Astrocyte (in vitro differentiated cells and primary cell): Measurements from ENCODE around the gene TFDP3. TPM values are rescaled to one million over a fixed set of nuclear protein-coding genes. Genes with fewer than 3 reads are reported as not detected.

Experiments used
- DNase-seq: peaks from one replicate; pipeline ENCODE4 v3.0.0-alpha.2; 2010; ENCODE audit warnings: low read depth
- FAIRE-seq: peaks from 2 replicates; lab custom pipeline; 2011; peaks lifted over from hg19 to GRCh38; lab: Jason Lieb, UNC
- H2AFZ ChIP-seq: 2 replicates; pipeline ENCODE4 v1.6.0; 2012; ENCODE audit warnings: low read depth, low read length, inconsistent platforms
- H3K27ac ChIP-seq: 2 replicates; pipeline ENCODE4 v1.5.1; 2011; ENCODE audit warnings: low read depth, low read length, inconsistent platforms
- H3K27me3 ChIP-seq: 2 replicates; pipeline ENCODE4 v1.6.0; 2011; ENCODE audit warnings: low read length, inconsistent platforms; ENCODE audit not compliant: insufficient read depth
- H3K36me3 ChIP-seq: 2 replicates; pipeline ENCODE4 v1.5.1; 2011; ENCODE audit warnings: low read length, inconsistent platforms; ENCODE audit not compliant: insufficient read depth
- H3K4me1 ChIP-seq: 2 replicates; pipeline ENCODE4 v1.5.1; 2011; ENCODE audit warnings: low read length, inconsistent platforms; ENCODE audit not compliant: insufficient read depth
- H3K4me2 ChIP-seq: 2 replicates; pipeline ENCODE4 v1.6.0; 2012; ENCODE audit warnings: low read length, inconsistent platforms
- H3K4me3 ChIP-seq: 2 replicates; pipeline ENCODE4 v1.5.1; 2011; ENCODE audit warnings: low read depth, mild to moderate bottlenecking, low read length, inconsistent platforms; ENCODE audit not compliant: insufficient read depth
- H3K79me2 ChIP-seq: 2 replicates; pipeline ENCODE4 v1.6.0; 2012; ENCODE audit warnings: mild to moderate bottlenecking, low read length, inconsistent platforms; ENCODE audit not compliant: insufficient read depth
- H3K9ac ChIP-seq: 2 replicates; pipeline ENCODE4 v1.6.0; 2012; ENCODE audit warnings: mild to moderate bottlenecking, low read length, inconsistent platforms
- H3K9me3 ChIP-seq: 2 replicates; pipeline ENCODE4 v1.5.1; 2012; ENCODE audit warnings: low read depth, mild to moderate bottlenecking, low read length, inconsistent platforms; ENCODE audit not compliant: insufficient read depth
- H4K20me1 ChIP-seq: 2 replicates; pipeline ENCODE4 v1.6.0; 2012; ENCODE audit warnings: low read length, inconsistent platforms; ENCODE audit not compliant: insufficient read depth
- H3K27ac Mint-ChIP-seq: one replicate; pipeline ENCODE4 v1.8.0; 2021; ENCODE audit warnings: mild to moderate bottlenecking, mixed read lengths; ENCODE audit not compliant: unreplicated experiment
- H3K27me3 Mint-ChIP-seq: one replicate; pipeline ENCODE4 v1.8.0; 2021; ENCODE audit warnings: low read depth, mixed read lengths; ENCODE audit not compliant: unreplicated experiment
- H3K36me3 Mint-ChIP-seq: one replicate; pipeline ENCODE4 v1.8.0; 2021; ENCODE audit warnings: low read depth, mixed read lengths; ENCODE audit not compliant: unreplicated experiment
- H3K4me1 Mint-ChIP-seq: one replicate; pipeline ENCODE4 v1.8.0; 2021; ENCODE audit warnings: low read depth, mixed read lengths; ENCODE audit not compliant: unreplicated experiment
- H3K4me3 Mint-ChIP-seq: one replicate; pipeline ENCODE4 v1.8.0; 2021; ENCODE audit warnings: mild to moderate bottlenecking, moderate library complexity, mixed read lengths; ENCODE audit not compliant: unreplicated experiment
- H3K9me3 Mint-ChIP-seq: one replicate; pipeline ENCODE4 v1.8.0; 2021; ENCODE audit warnings: mild to moderate bottlenecking, mixed read lengths; ENCODE audit not compliant: unreplicated experiment
- CTCF ChIP-seq: IDR thresholded peaks from 2 replicates; pipeline ENCODE4 v1.5.1; 2011; ENCODE audit warnings: low read depth, mild to moderate bottlenecking, inconsistent platforms, low read length, moderate library complexity; ENCODE audit not compliant: insufficient read depth
- EZH2 ChIP-seq: IDR thresholded peaks from 2 replicates; pipeline ENCODE4 v1.6.1; 2012; ENCODE audit warnings: mild to moderate bottlenecking, low read length, inconsistent platforms; ENCODE audit not compliant: insufficient read depth
- total RNA-seq: library from RNA; stranded (reverse); gene quantifications from 2 replicates; pipeline ENCODE4 v1.2.1, GENCODE V29; 2021

TFDP3 gene
- total RNA-seq, 1 donor from 2014 or later: not detected

- Mint-ChIP-seq H3K27ac (no peak overlapping the region), H3K36me3 (no peaks in the 10 kb centered on the region), H3K9me3 (peaks cover 8% of the 10 kb centered on the region), H3K27me3 (no peaks in the 10 kb centered on the region), H3K4me1 (peaks cover 5% of the 10 kb centered on the region), H3K4me3 (no peak overlapping the region)
- Histone ChIP-seq H3K9ac (no peak overlapping the region), H2AFZ (no peak overlapping the region), H3K9me3 (no peaks in the 10 kb centered on the region), H3K36me3 (no peaks in the 10 kb centered on the region), H3K27me3 (no peaks in the 10 kb centered on the region), H4K20me1 (no peaks in the 10 kb centered on the region), H3K4me1 (peaks cover 2% of the 10 kb centered on the region), H3K27ac (no peak overlapping the region), H3K4me2 (no peak overlapping the region), H3K79me2 (no peaks in the 10 kb centered on the region), H3K4me3 (no peak overlapping the region)
- DNase-seq (no peak), FAIRE-seq (no peak)
- TF ChIP-seq EZH2: no peak
These were observed 32.3 kb upstream of the TFDP3 start for GRCh38 chrX:133250184-133251100.

- no peaks in the 10 kb centered on the region for H3K27me3 ChIP-seq
- H3K9me3 Mint-ChIP-seq: peaks cover 8% of the 10 kb centered on the region
- H3K9ac ChIP-seq: no peak overlapping the region
- H4K20me1 ChIP-seq: no peaks in the 10 kb centered on the region
- no peaks in the 10 kb centered on the region for H3K79me2 ChIP-seq
- H2AFZ ChIP-seq: no peak overlapping the region
- no peak overlapping the region for H3K4me2 ChIP-seq
- no peak overlapping the region for H3K27ac ChIP-seq
- H3K4me1 ChIP-seq: peaks cover under 1% of the 10 kb centered on the region
- no peaks in the 10 kb centered on the region for H3K27me3 Mint-ChIP-seq
- H3K36me3 ChIP-seq: no peaks in the 10 kb centered on the region
- DNase-seq: no peak
- H3K4me3 ChIP-seq: no peak overlapping the region
- FAIRE-seq: peak; percentile 84
- H3K36me3 Mint-ChIP-seq: no peaks in the 10 kb centered on the region
- no peaks in the 10 kb centered on the region for H3K9me3 ChIP-seq
- H3K4me3 Mint-ChIP-seq: no peak overlapping the region
- H3K4me1 Mint-ChIP-seq: peaks cover 3% of the 10 kb centered on the region
- no peak for TF ChIP-seq EZH2
- no peak overlapping the region for H3K27ac Mint-ChIP-seq
These were observed 31.3 kb upstream of the TFDP3 start for GRCh38 chrX:133249266-133250058.

GRCh38 chrX:133248177-133248576, 30.0 kb upstream of the TFDP3 start:
- no peaks in the 10 kb centered on the region for H3K79me2 ChIP-seq
- DNase-seq: no peak
- Mint-ChIP-seq H3K4me3 (no peak overlapping the region), H3K27me3 (no peaks in the 10 kb centered on the region), H3K9me3 (peaks cover 8% of the 10 kb centered on the region), H3K4me1 (no peaks in the 10 kb centered on the region), H3K36me3 (no peaks in the 10 kb centered on the region), H3K27ac (no peak overlapping the region)
- no peaks in the 10 kb centered on the region for H4K20me1 ChIP-seq
- no peaks in the 10 kb centered on the region for H3K9me3 ChIP-seq
- no peaks in the 10 kb centered on the region for H3K4me1 ChIP-seq
- no peak overlapping the region for H3K27ac ChIP-seq
- H2AFZ ChIP-seq: no peak overlapping the region
- H3K36me3 ChIP-seq: no peaks in the 10 kb centered on the region
- H3K9ac ChIP-seq: no peak overlapping the region
- FAIRE-seq: no peak
- no peaks in the 10 kb centered on the region for H3K27me3 ChIP-seq
- no peak for TF ChIP-seq EZH2
- no peak for TF ChIP-seq CTCF
- H3K4me2 ChIP-seq: no peak overlapping the region
- H3K4me3 ChIP-seq: no peak overlapping the region
